ENCODE results near the gene PRMT1.

Gene PRMT1

DNA sequence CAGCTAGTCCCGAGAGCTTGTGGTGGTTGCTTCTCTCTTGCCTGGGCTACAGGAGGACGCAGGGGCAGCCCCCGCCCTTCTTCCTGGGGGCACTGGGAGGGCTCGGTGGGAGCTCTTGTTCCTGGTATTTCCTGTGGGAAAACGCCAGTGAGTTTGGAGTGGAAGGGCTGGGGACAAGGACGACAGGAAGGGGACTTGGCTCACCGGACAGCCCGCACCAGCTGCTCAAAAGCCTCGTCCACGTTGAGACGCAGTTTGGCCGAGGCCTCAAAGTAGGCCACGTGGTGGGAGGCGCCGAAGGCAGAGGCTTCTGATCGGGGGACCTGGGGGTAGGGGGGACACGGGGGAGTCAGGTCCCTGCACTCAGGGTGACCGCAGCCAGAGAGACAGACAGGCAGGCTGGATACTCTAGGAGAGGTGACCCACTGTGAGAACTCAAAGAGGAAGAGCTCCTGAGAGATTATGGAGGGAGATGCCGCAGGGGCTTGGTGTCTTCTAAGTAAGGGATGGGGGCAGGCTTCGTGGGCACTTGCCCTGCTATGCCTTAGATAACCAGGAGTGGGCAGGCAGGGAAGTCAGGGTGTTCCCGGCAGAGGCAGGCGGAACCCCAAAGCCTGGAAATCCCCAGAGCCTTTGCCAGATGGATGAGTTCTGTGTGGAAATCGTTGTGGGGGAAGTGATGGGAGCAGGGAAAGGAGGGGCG, 41.4 kb upstream of the PRMT1 start:
- peak overlapping the region; percentile 40 for H3K27ac ChIP-seq
- no peaks in the 10 kb centered on the region for H3K27me3 ChIP-seq (ENCODE audit: insufficient read depth, low read depth, severe bottlenecking)
- no peak overlapping the region for H3K4me3 ChIP-seq (ENCODE audit: low read depth, low read length)
- H3K36me3 ChIP-seq = no peaks in the 10 kb centered on the region; the same call in 1 of the 2 replicates
- peak; percentile 42 for DNase-seq
- H3K9me3 ChIP-seq (ENCODE audit: severe bottlenecking) = no peaks in the 10 kb centered on the region
- TF ChIP-seq, protein P1, sequence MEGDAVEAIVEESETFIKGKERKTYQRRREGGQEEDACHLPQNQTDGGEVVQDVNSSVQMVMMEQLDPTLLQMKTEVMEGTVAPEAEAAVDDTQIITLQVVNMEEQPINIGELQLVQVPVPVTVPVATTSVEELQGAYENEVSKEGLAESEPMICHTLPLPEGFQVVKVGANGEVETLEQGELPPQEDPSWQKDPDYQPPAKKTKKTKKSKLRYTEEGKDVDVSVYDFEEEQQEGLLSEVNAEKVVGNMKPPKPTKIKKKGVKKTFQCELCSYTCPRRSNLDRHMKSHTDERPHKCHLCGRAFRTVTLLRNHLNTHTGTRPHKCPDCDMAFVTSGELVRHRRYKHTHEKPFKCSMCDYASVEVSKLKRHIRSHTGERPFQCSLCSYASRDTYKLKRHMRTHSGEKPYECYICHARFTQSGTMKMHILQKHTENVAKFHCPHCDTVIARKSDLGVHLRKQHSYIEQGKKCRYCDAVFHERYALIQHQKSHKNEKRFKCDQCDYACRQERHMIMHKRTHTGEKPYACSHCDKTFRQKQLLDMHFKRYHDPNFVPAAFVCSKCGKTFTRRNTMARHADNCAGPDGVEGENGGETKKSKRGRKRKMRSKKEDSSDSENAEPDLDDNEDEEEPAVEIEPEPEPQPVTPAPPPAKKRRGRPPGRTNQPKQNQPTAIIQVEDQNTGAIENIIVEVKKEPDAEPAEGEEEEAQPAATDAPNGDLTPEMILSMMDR (IDR thresholded peaks at IDR 0.05; ENCODE audit: low read depth, low read length) = 0 out of 2 replicates have a peak, but pooled peaks have one; percentile 3

DNA sequence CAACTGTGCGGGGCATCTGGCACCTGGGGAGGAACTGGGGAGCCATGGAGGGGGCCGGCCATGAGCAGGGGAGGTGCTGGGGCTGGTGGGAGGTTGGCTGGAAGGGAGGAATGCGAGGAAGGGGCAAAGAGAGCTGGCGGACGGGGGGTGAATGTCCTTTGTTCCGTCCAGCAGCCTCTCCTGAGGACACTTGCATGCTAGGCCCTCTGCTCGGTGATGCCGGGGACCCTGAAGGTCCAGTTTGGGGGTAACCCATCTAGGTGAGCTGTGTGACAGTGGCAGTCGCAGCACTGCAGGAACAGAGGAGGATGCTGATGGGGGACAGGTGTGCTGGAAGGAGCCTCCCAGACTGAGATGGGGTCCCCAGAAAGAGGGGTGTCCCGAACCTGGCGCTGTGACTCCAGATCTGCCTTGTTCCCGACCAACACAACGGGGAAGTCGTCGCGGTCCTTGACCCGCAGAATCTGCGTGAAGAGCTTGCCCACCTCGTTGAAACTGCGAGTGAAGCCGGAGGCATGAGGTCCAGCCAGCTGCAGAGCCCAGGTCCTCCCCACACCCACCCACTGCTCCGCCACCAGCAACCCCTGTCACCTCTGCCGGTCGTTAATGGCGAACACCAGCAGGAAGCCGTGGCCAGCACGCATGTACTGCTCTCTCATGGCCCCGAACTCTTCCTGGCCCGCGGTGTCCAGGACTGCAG, 40.7 kb upstream of the PRMT1 start:
- Histone ChIP-seq H3K27ac (no peak overlapping the region), H3K36me3 (no peaks in the 10 kb centered on the region; the same call in 1 of the 2 replicates), H3K27me3 (ENCODE audit: insufficient read depth, low read depth, severe bottlenecking) (no peaks in the 10 kb centered on the region), H3K4me3 (ENCODE audit: low read depth, low read length) (no peak overlapping the region), H3K9me3 (ENCODE audit: severe bottlenecking) (no peaks in the 10 kb centered on the region)
- TF ChIP-seq, protein P1 (IDR thresholded peaks at IDR 0.05; ENCODE audit: low read depth, low read length) = no peak
- no peak for DNase-seq

DNA sequence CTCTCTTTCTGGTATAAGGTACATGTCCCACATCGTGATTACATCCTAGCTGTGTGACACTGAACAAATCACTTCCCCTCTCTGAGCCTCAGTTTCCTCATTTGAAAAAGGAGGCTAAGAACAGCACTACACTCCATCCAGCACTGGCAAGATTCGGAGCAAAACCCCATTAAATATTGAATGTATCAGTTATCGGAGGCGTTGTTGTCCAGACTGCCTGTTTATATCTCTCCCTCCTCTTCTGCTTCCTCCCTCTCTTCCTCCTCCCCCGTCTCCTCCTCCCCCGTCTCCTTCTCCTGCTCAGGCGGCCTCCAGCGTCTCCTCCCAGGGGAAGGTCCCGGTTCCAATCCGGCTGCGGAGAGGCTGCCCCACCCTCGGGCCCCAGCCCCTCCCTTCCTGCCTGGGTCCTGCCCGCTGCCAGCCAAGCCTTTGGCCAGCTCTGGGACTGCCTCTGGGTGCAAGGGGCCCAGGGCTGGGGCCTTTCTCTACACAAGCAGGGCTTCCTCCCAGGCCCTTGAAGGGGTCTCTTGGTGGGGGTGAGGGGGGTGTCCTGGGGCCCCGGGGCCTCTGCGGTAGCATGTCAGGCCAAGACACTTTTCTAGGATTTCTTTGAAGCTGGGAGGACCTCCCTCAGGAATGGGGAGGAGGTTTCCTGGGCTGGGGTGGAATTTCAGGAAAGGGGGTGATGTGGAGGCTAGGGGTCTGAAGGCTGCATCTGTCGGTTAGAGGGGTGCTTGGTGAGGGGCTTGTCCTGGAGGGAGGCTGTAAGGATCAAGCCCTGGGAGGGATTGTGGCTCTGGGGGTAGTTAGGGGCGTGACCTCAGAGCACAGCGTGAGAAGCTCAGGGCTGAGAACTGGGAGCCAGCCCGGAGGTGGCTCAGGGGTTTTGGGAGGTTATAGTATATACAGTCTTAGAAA, 39.0 kb upstream of the PRMT1 start:
- Histone ChIP-seq H3K27ac (no peak overlapping the region), H3K27me3 (ENCODE audit: insufficient read depth, low read depth, severe bottlenecking) (no peaks in the 10 kb centered on the region), H3K4me3 (ENCODE audit: low read depth, low read length) (no peak overlapping the region), H3K36me3 (no peaks in the 10 kb centered on the region; the same call in 1 of the 2 replicates), H3K9me3 (ENCODE audit: severe bottlenecking) (no peaks in the 10 kb centered on the region)
- peak; percentile 57 for DNase-seq
- TF ChIP-seq, protein P1 (IDR thresholded peaks at IDR 0.05; ENCODE audit: low read depth, low read length) = no peak

DNA sequence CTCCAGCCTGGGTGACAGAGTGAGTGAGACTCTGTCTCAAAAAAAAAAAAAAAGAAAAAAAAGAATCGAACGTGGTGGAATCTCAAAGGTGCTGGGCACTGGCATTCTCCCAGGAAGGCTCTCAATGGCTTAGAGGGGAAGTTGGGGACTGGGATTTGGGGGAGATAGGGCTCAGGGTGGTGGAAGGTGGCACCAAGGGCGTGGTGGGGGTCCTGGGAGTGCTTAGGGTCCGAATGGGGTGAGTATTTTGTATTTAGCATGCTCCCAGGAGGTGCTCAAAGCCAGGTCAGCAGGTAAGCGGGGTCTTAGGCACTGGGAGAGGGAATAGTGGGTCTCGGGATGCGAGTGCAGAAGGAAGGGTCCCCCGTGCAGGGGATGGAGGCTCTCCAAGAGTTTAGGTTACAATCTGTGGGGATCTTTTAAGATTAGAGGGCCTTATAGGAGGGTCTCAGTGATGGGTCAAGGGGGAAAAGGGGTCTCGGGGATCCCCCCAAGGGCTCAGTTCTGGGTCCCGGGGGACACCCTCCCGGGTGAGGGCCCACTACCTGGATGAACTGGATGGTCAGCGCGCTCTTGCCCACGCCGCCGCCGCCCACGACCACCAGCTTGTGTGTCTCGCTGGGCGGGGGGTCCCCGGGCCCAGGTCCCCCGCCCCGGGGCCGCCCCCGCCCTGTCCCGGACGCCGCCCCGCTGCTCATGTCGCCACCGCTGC, 37.5 kb upstream of the PRMT1 start:
- TF ChIP-seq, protein P1 (IDR thresholded peaks at IDR 0.05; ENCODE audit: low read depth, low read length) = no peak

More for the DNA sequence above, 37.5 kb upstream of the PRMT1 start:
- DNase-seq = no peak
- H3K27ac ChIP-seq = no peak overlapping the region
- H3K4me3 ChIP-seq (ENCODE audit: low read depth, low read length) = peak overlapping the region; percentile 36
- H3K27me3 ChIP-seq (ENCODE audit: insufficient read depth, low read depth, severe bottlenecking) = no peaks in the 10 kb centered on the region
- H3K36me3 ChIP-seq = no peaks in the 10 kb centered on the region
- H3K9me3 ChIP-seq (ENCODE audit: severe bottlenecking) = no peaks in the 10 kb centered on the region
